Activated naive CD8-positive, alpha-beta T cell treated with anti-CD3 and anti-CD28 coated beads, Interleukin-2, amount 50 U/mL, for 16 hours (primary cell): ENCODE results near the gene ZSCAN9.

ENCODE experiments used
- DNase-seq: peaks from one replicate; pipeline ENCODE4 v3.0.0-alpha.2; 2020; ENCODE audit warnings: low read depth, low spot score

ZSCAN9 gene

DNA sequence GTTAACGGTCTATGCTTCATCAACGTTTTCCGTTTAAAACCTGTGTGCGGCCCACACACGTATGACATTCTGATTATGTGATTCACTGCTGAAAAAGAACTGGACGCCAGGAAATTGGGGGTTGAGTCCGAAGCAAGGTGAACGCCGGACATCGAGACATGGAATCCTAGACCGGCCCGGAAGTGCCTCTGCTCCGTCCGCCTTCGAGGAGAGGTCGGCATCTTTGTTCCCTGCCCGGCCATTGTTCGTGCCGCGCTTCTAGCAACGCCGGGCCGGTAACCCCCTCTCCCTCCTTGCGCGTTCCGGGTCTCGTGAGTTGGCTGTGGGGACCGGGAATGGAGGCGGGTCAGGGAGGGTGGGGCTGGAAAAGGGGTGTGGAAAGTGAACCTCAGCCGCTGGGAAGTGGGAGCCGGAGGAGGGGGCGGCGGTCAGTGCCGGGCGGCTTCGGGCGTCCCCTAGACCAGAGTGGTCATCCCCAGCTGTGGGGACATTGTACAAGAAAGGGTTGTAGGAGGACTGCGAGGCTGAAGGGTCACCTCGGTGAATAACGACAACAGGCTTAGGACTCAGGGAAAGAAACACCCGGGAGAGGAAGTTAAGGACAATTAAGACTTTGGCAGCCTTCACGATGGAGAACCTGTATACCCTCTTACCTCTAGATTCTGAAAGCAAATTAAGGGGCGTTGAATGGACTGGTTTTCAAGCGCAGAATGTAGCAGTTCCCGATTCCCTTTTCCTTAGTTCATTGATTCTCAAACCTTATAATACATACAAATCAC is at the start of gene ZSCAN9:
TSS of gene ZSCAN9 (plus strand) at position 220 of the 779 bp plus-strand sequence. CDS start 1,810 bp downstream, outside the sequence.
- DNase-seq, result no peak

DNA sequence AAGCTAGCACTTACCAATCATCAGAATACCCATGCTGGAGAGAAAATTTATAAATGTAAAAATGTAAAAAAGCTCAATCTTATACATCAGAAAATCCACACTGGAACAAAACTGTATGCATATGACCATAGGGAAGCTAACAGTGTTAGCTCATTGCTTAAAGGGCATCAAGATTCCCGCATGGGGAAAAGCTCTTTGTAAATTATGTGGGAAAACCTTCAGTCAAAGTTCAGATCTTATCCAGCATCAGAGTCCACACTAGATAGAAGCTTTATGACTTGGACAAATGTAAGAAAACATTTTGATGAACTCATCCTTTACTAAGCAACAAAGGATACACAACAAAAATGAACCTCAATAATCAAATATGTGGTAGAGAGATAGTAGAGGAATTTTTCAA is 48.7 kb upstream of the ZSCAN9 start:
- DNase-seq, result no peak

DNA sequence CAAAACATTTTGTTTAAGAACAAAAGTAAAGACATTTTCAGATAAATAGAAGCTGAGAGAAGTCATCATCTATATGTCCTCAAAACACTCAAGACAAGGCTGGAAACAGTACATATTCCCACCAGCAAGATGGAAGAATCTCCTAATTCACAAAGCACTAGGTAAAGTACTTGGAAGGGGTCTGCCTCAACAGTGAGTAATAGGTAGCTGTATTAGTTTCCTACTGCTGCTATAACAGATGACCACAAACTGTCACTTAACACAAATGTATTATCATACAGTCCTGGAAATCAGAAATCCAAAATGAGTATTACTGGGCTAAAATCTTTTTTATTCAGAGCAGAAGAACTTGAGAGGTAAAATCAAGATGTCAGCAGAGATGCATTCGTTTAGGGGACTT is 42.8 kb upstream of the ZSCAN9 start:
- DNase-seq, result no peak

DNA sequence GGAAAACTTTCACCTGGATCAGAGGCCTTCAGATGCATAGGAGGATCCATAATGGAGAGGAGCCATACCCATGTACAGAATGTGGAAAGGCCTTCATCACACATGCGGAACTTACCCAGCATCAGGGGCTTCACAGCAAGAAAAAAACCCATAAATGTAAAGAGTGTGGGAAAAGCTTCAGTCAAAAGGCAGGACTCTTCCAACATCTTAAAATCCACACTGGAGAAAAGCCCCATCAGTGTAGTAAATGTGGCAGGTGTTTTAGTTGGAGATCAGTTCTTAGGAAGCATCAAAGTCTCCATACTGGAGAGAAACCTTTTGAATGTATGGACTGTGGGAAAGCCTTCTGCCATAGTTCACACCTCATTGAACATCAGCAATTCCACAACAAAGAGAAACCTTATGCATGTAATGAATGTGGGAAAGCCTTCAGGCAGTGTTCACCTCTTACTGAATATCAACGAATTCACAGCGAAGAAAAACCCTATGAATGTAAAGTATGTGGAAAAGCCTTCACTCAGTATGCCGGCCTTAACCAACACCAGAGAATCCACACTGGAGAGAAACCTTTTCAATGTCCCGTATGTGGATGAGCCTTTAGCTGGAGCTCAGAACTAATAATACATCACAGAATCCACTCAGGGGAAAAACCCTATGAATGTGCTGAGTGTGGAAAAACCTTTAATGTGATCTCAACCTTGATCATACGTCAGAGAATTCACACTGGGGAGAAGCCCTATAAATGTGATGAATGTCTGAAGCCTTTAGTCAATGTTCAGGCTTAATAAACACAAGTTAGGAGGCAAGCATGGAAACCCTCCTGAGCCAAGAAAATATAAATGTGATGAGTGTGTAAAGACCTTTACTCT is 36.7 kb upstream of the ZSCAN9 start:
- DNase-seq, result no peak

DNA sequence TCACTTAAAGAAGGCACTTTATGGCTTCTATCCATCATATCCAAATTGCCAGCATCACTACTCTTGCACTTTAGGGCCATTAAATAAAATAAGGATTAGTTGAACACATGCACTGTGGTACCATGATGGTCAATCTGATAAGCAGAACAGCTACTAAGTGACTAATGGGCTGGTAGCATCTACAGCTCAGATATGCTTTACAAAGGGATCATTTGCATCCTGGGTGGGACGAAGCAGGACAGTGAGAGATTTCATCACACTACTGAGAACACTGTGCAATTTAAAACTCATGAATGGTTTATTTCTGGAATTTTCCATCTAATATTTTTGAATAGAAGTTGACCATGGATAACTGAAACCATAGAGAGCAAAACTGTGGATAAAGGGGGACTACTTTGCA is 25.1 kb upstream of the ZSCAN9 start:
- no peak for DNase-seq

DNA sequence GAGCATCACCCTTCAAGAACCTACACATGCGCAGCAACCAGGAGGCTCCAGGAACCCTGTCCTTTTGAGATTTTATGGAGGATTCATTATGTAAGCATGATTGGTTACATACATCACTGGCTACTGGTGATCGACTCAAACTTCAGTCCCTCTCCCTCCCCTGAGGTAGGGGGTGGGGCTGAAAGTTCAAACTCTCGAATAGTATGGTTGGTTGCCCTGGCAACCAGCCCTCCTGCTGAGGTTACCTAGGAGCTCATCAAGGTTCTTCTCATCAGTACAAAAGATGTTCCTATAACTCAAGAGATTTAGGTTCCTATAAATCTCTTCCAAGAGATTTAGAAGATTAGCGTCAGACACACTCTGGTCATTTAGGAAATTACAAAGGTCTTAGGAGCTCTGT is 21.9 kb upstream of the ZSCAN9 start:
- DNase-seq, result no peak

DNA sequence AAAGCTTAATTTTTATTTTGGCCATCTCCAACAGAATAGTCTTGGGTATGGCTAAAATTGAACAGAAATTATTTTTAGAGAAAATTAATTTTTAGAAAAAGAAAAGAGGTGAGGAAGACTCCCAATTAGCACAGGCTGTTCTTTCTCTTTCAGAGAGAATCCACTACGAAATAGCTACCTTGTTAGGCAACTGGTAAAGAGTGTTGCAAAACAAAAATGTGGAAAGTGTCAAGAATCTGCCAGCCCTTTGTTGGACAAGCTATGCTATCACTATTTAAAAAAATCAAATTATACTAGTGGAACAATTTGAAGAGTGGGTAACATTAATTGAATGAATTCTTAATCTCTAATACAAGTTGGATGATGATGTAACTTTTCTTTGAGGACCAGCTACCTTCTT is 19.2 kb upstream of the ZSCAN9 start:
- no peak for DNase-seq

DNA sequence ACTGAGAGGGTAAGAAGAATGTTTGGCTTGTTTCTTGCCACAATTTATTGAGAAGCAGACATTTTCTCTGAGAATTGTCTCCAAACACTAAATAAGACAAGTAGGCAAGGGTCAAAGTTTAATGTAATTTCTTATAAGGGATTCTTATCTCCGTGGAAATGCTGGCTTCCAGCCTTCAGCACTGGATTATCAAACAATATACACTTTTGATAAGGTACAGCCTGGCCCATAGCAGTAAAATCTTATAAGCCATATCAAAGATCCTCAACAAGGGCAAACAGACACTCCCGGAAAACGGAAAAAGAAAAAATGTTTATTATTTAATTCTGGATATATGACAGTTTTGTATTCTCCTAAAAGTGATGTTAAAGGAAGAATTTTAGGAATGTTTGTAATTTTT is 18.5 kb upstream of the ZSCAN9 start:
- DNase-seq, result no peak

DNA sequence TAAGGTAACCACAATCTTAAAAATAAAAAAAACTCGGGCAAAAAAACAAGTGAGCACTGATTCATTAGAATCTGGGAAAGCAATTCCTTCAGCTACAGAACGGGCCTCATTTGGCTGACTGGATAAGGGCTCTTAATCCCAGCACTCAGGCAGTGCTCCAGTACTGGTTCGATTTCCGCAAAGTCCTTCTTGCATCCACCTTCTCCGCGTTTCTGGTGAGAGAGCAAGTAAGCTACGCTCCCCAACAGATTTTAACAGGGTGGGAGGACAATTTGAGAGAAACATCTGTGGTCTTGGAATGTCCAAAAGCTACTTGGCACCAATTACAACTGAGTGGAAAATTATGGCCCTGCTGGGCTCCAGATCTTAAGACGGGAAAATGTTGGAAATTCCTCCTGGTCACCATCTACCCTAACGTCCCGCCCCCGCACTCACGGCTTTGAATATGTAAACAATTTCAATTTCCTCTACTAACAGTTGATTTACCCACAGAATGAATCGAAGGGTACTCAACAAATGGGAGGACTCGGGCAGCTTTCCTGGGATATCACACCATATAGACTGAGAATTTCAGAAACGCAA is 18.1 kb upstream of the ZSCAN9 start:
- DNase-seq, result no peak

DNA sequence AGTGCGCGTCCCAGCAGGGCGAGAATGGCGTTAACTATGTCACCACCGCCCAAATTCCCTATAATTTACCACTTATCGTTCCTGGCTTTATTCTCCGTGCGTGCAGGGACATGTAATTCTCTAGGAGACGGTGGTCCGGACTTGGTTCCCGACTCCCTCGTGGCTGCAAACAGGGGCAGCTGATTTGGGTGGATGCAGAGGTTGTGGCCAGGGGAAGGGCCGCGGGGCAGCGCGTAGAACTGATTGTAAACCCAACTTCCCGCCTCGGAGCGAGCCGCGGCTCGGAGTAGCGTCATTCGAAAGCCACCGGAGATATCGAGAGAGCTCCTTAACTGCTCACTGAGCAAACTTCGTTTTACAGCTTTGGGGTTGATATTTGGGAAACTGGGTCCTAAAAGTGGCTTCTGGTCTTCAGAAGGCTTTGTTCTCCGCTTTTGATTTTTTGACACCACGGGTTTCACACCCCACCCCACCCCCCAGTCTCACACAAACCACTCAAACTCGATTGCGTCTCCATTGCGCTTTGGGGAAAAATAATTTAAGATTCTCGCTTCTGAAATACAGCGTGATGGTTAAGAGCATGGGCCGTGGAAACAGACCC is 17.5 kb upstream of the ZSCAN9 start:
- DNase-seq, result no peak

DNA sequence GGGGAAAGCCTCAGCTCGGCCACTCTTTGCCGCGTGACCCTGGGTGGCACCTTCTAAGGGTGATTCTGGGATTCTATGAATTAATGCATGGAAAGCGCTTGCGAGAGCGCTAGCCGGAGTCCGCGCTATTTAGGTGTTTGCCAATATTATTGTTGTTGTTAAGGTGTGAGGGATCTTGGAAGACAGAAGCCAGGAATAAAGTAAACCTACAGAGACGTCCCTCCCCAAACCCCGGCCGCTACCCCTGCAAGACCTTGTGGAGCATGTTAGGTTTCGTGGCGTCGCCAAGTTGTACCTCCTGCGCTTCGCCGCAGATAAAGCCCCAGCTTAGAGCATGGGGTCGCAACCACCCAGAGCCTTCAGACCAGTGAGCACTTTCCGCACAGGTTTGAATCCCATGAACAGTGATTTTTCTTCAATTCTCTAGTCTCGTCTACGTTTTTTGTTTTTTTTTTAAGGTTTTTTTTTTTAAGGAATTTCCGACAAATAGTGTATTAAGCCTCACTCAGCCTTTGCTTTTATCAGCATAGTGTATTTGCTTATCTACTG is 16.9 kb upstream of the ZSCAN9 start:
- DNase-seq, result no peak

DNA sequence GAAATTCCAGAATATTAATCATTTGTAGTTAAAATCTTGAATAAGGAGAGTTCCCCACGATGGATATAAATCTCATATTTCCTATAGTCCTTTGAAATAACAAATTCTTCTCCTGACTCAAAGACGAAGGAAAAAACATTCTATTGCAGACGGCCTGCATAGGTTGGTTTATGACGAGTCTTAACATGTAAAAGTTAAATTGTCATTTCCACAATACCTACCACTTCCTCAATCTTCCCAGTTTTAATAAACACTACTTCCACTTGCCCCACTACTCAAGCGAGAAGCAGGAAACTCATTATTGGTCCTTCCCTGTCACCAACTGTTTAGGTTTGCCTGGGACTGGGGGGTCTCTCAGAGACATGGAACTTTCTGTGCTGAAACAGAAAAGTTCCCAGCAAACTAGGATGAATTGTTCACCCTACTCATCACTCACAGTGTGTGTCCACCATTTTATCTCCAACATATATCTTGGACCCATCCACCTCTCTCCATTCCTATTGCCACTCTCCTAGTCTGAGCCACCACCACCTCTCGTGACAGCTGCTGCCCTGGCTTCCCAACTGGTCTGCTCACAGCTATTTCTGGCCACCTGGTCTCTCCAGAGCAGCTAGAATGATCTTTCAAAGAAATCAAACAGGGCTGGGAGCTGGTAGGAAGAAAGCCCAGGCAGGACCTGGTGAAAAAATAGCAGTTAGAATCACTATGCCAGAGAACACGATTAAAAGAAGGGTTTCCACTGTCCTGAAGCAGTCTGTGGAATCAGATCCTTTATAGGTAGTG is 15.1 kb upstream of the ZSCAN9 start:
- no peak for DNase-seq

DNA sequence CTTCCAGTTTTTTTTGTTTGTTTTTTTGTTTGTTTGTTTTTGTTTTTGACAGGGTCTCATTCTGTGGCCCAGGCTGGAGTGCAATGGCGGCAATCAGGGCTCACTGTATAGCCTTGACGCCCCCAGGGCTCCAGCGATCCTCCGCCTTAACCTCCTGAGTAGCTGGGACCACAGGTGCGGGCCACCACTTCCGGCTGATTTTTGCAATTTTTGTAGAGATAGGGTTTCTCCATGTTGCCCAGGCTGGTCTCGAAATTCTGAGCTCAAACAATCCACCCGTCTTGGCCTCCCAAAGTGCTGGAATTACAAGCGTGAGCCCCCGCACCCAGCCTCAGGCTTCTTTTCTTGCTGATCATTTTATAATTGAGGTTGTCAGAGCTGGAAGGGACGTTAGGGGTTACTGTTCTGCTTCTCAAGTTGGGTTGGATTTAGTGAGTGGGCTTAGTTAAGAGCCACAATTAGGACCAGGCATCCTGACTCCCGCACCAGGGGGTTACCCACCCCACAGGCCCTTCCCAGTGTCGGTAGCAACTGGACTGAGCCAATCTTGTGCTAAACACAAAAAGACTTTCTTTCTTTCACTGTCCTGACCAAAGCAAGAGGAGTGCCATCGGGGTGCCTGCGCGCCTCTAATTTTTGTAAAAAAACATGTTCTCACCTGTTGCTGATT is 13.1 kb upstream of the ZSCAN9 start:
- DNase-seq, result no peak

DNA sequence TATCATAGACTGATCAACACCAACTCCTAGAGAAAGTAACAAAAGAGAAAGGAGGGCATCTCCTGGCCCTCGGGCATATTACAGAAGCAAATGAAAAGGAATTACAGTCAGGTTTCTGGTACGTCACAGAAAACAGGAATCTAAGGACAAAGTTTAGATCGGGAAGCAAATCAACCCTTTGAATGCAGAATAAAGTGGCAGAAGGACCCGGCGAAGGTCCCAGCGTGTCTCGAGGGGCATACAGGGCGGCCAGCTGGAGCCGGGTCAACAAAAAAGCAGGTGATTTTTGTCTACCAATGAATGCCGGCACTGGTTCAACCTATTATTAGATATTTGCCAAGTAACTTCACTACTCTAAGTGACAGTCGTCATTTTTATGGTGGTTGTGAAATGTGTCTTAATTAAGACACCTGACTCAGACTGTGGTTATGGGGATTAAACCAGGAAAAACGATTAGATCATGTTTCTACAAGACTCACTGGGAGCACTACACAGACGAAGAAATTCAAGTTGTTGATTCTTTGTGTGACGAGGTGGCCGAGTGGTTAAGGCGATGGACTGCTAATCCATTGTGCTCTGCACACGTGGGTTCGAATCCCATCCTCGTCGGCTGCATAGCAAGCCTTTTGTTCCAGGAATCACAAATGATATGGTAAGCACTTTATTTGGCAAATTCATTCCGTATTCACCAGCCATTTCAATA is 12.4 kb upstream of the ZSCAN9 start:
- no peak for DNase-seq

DNA sequence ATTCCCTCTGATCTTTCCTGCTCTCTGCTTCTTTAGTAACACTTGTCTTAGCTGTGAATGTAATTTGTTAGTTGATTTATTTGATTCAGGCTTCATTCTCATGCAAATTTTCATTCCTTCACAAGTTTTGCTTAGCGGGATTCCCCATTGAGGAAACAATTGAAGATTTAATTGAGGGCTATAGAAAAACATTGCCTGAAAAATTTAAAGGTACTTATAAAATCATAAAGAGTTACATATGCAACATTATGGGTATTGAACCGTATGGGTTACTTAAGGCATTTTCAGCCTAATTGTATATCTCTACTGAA is 11.9 kb upstream of the ZSCAN9 start:
- DNase-seq, result no peak

DNA sequence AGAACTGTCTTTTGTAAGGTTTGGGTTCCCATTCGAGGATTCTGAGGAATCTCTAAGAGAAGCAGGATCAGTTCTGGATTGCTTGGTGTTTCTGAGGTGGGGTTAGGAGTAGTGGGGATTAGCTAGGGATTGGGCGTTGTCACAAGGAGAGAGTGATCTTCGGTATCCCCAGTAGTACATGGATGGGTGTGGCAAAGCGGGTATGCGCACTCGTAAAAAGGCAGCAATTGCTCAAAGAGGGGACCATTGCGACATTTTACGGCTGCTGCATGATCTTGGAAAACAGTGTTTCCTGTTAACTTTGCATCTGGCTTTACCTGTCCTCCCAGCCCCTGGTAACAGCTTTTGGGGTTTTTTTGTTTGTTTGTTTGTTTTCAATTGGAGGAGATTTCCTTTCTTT is 9.7 kb upstream of the ZSCAN9 start:
- no peak for DNase-seq

DNA sequence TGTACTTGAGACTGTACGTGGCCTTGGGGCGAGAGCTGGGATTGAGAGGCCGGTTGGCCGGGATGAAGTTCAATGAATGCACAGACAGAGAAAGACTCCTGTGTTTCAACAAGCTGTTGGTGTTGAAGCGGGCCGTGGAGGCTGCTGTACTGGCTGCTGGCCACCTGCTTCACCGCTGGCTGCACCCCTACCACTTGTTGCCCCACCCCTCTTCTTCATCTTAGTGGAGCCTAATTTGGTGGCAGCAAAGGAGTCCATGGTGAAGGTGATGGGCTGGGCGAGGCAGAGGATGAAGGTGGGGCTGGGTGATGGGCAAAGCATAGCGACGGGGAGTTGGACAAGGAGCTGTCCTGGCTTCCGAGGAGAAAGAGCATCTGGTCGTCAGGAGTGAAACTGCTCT is 7.2 kb upstream of the ZSCAN9 start:
- no peak for DNase-seq

DNA sequence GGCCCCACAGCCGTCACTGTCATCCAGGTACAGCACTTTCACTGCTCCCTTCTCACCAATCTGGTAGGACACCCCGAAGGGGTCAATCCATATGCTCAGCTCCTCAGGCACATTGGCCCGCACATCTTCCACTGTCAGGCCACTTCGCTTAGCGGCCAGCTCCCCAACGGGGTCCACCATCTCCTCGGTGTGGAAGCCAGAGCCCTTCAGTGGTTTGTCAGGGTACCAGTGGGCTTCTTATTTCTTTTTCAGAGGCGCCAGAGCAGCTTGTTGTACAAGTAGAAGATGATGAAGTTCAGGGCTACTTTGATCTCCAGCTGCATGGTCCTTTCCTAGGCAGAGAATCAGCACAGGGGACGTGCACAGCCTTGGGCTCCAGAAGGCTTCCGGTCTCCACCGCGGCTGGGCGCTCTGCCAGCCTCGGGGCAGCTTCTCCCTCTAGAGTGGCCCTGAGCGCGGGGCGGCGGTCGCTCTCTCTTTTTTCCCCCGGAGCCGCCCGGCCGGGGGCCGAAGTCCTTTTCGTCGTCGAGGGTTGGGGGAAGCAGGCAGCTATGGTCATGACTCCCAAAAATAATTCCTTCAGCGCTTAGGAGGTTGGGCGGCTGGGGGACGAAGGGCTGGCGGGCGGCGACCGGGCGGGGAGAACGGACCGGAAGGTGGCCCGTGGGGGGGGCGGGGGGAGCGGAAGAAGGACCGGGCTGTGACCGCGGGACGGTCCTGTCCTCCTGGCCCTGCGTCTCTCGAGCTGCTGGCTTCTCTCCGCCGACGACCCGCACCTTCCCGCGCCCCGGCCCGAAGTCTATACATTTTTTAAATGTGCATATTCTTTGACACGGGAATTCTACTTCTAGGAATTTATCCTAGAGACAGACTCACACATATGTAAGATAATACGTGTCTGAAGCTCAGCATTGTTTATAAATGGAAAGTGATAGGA is 6.5 kb upstream of the ZSCAN9 start:
- DNase-seq, result no peak
